HepG2 (cell line): Measurements from ENCODE around the gene TLN1. TPM values are rescaled to one million over a fixed set of nuclear protein-coding genes. Genes with fewer than 3 reads are reported as not detected.

Experiments
- ATAC-seq: fragments of 200-7000 bp; cut with Tn5 transposase; 3 replicates; pipeline ENCODE4 v1.9.1; 2020; ENCODE audit warnings: mild to moderate bottlenecking, moderate library complexity
- BruUV-seq: library from RNA; stranded (reverse); fragments of 400-500 nt; replicated peaks from 2 replicates; lab custom pipeline; 2021; lab: Mats Ljungman, UMichigan
- CTCF ChIA-PET: fragments of 300-600 bp; formaldehyde crosslinking; extraction: SDS; loops from one replicate; lab custom pipeline; 2021; ENCODE audit warnings: low total read pairs, inconsistent platforms, low intra/inter-chr PET ratio; lab: Yijun Ruan, JAX
- POLR2A ChIA-PET: fragments of 350-600 bp; sonication (Branson Sonifier 250); formaldehyde crosslinking; loops from one replicate; lab custom pipeline; 2020; ENCODE audit warnings: antibody characterized with exemption, inconsistent platforms; lab: Yijun Ruan, JAX
- DNase-seq: peaks from one replicate; pipeline ENCODE4 v3.0.0-alpha.2; 2015; ENCODE audit warnings: low spot score
- FAIRE-seq: peaks from 3 replicates; lab custom pipeline; 2011; peaks lifted over from hg19 to GRCh38; lab: Jason Lieb, UNC
- H2AFZ ChIP-seq: one replicate; pipeline ENCODE4 v1.6.1; 2011; ENCODE audit warnings: low read length, inconsistent platforms
- H3K27ac ChIP-seq: fragments of 300-600 bp; 3 replicates; pipeline ENCODE4 v1.8.0; 2011; ENCODE audit warnings: mixed run types, mild to moderate bottlenecking, mixed read lengths, low read length, inconsistent platforms; ENCODE audit not compliant: insufficient read depth; ENCODE audit errors: extremely low read length
- H3K27me3 ChIP-seq, 2 experiments: fragments of 200-600 bp in 1 of 2; 2 replicates in 1 of 2; 3 replicates in 1 of 2; pipeline versions ENCODE4 v1.6.0 to v1.8.0; 2011; ENCODE audit warnings: low read length in 2 of 2, mild to moderate bottlenecking in 2 of 2, moderate library complexity in 2 of 2, inconsistent platforms in 1 of 2; ENCODE audit not compliant: insufficient read depth in 2 of 2, control insufficient read depth in 1 of 2
- H3K36me3 ChIP-seq, 2 experiments: fragments of 200-600 bp in 1 of 2; replicated peaks in 1 of 2; 2 replicates in 1 of 2; 3 replicates in 1 of 2; pipeline versions ENCODE4 v1.5.1 to v1.8.0; 2011; ENCODE audit warnings: low read length in 2 of 2, inconsistent platforms in 1 of 2; ENCODE audit not compliant: insufficient read depth in 2 of 2, control insufficient read depth in 1 of 2
- H3K4me1 ChIP-seq: 2 replicates; pipeline ENCODE4 v1.5.1; 2012; ENCODE audit warnings: low read length, inconsistent platforms; ENCODE audit not compliant: insufficient read depth
- H3K4me2 ChIP-seq: 2 replicates; pipeline ENCODE4 v1.6.0; 2011; ENCODE audit warnings: low read depth, low read length, inconsistent platforms
- H3K4me3 ChIP-seq, 3 experiments: fragments of 200-600 bp in 1 of 3; sonication (generic), shearing (Covaris generic) in 1 of 3; replicated peaks in 1 of 3; 2 replicates each; pipeline ENCODE4 v1.5.1; 2011 to 2016; ENCODE audit warnings: low read length in 3 of 3, inconsistent platforms in 2 of 3, low read depth in 2 of 3, mild to moderate bottlenecking in 2 of 3, control low read depth in 1 of 3, mixed read lengths in 1 of 3; ENCODE audit not compliant: insufficient read depth in 1 of 3
- H3K79me2 ChIP-seq: one replicate; pipeline ENCODE4 v1.6.1; 2011; ENCODE audit warnings: low read length, inconsistent platforms; ENCODE audit not compliant: insufficient read depth
- H3K9ac ChIP-seq: 2 replicates; pipeline ENCODE4 v1.6.0; 2011; ENCODE audit warnings: mild to moderate bottlenecking, low read depth, low read length, inconsistent platforms; ENCODE audit not compliant: insufficient read depth
- H3K9me3 ChIP-seq: 2 replicates; pipeline ENCODE4 v1.5.1; 2012; ENCODE audit warnings: mild to moderate bottlenecking, low read length
- H4K20me1 ChIP-seq: 2 replicates; pipeline ENCODE4 v1.6.0; 2011; ENCODE audit warnings: inconsistent platforms, mild to moderate bottlenecking, low read length, moderate library complexity; ENCODE audit not compliant: insufficient read depth
- ARID2 ChIP-seq: sonication (generic); formaldehyde crosslinking; IDR thresholded peaks from 2 replicates; pipeline ENCODE4 v1.8.1; 2022; ENCODE audit warnings: mild to moderate bottlenecking, missing genetic modification reagents, borderline replicate concordance
- CTCF ChIP-seq: sonication (generic); formaldehyde crosslinking; IDR thresholded peaks from 2 replicates; pipeline ENCODE4 v1.5.0; 2020; ENCODE audit warnings: mild to moderate bottlenecking, missing genetic modification reagents, moderate library complexity
- FOXA1 ChIP-seq, 2 experiments: fragments of 450-650 bp in 1 of 2; sonication (generic) in 1 of 2; formaldehyde crosslinking in 1 of 2; IDR thresholded peaks; 2 replicates each; pipeline versions ENCODE4 v1.4.0 to v1.6.1; 2016 to 2020; ENCODE audit warnings: missing genetic modification reagents in 1 of 2
- HMGXB4 ChIP-seq, 2 experiments: sonication (generic) in 1 of 2; formaldehyde crosslinking in 1 of 2; IDR thresholded peaks; 2 replicates each; pipeline versions ENCODE4 v1.4.0 to v1.6.1; 2018 to 2020; ENCODE audit warnings: missing genetic modification reagents in 2 of 2, borderline replicate concordance in 1 of 2, low read depth in 1 of 2, mild to moderate bottlenecking in 1 of 2, missing biosample characterization in 1 of 2
- NFYC ChIP-seq: IDR thresholded peaks from 2 replicates; pipeline ENCODE4 v1.6.1; 2016; ENCODE audit warnings: missing genetic modification reagents, missing compliant biosample characterization
- NRL ChIP-seq: sonication (generic); formaldehyde crosslinking; IDR thresholded peaks from 2 replicates; pipeline ENCODE4 v1.5.0; 2020; ENCODE audit warnings: missing genetic modification reagents, mild to moderate bottlenecking, moderate library complexity, borderline replicate concordance
- PRPF4 ChIP-seq: fragments of 200-400 bp; formaldehyde crosslinking; IDR thresholded peaks from 2 replicates; pipeline ENCODE4 v1.6.1; 2016; ENCODE audit warnings: low read length, low read depth; ENCODE audit not compliant: poor library complexity, severe bottlenecking
- RBM39 ChIP-seq: fragments of 200-400 bp; formaldehyde crosslinking; IDR thresholded peaks from one replicate; pipeline ENCODE4 v1.6.1; 2018; ENCODE audit warnings: antibody characterized with exemption, mild to moderate bottlenecking, low read depth, low read length; ENCODE audit not compliant: poor library complexity, severe bottlenecking
- SCMH1 ChIP-seq: sonication (generic); formaldehyde crosslinking; IDR thresholded peaks from 2 replicates; pipeline ENCODE4 v1.9.0; 2021; ENCODE audit warnings: missing genetic modification reagents, mild to moderate bottlenecking, borderline replicate concordance
- SYNCRIP ChIP-seq: fragments of 200-400 bp; formaldehyde crosslinking; IDR thresholded peaks from 2 replicates; pipeline ENCODE4 v1.6.1; 2018; ENCODE audit warnings: mild to moderate bottlenecking, low read depth, low read length; ENCODE audit not compliant: insufficient read depth
- ZBTB33 ChIP-seq: sonication (generic); formaldehyde crosslinking; IDR thresholded peaks from 2 replicates; pipeline ENCODE4 v1.4.0; 2020; ENCODE audit warnings: missing genetic modification reagents
- ZFP41 ChIP-seq: sonication (generic); formaldehyde crosslinking; IDR thresholded peaks from 2 replicates; pipeline ENCODE4 v1.4.0; 2020; ENCODE audit warnings: mild to moderate bottlenecking, missing genetic modification reagents, borderline replicate concordance
- ZNF230 ChIP-seq: sonication (generic); formaldehyde crosslinking; IDR thresholded peaks from 2 replicates; pipeline ENCODE4 v1.4.0; 2020; ENCODE audit warnings: mild to moderate bottlenecking, missing genetic modification reagents
- ZNF567 ChIP-seq: sonication (generic); formaldehyde crosslinking; IDR thresholded peaks from 2 replicates; pipeline ENCODE4 v1.8.1; 2023; ENCODE audit warnings: mild to moderate bottlenecking, missing genetic modification reagents, borderline replicate concordance
- ZNF75D ChIP-seq: sonication (generic); formaldehyde crosslinking; IDR thresholded peaks from 2 replicates; pipeline ENCODE4 v1.8.1; 2023; ENCODE audit warnings: missing genetic modification reagents, mild to moderate bottlenecking, borderline replicate concordance
- ZNF816 ChIP-seq: sonication (generic); formaldehyde crosslinking; IDR thresholded peaks from 2 replicates; pipeline ENCODE4 v1.8.0; 2022; ENCODE audit warnings: missing genetic modification reagents, mild to moderate bottlenecking, borderline replicate concordance
- WGBS: methylation state at CpG from one replicate; pipeline ENCODE4 v1.1.6; 2017; ENCODE audit warnings: low lambda C conversion rate; 5-methylcytosine and 5-hydroxymethylcytosine counted together
- in situ Hi-C: cut with HindIII; loops from 2 replicates; pipeline ENCODE4 v1.10.0; 2017; ENCODE audit warnings: low pct_unique_long_range_greater_than_20kb; ENCODE audit not compliant: extremely low pct_ligation_motif_present
- intact Hi-C: fragments of 100-400 bp; cut with micrococcal nuclease; formaldehyde crosslinking; loops from one replicate; pipeline ENCODE4 v1.10.0; 2022; ENCODE audit not compliant: unreplicated experiment
- polyA plus RNA-seq, 8 experiments: library from polyadenylated mRNA; depleted of rRNA in 3 of 8; stranded (reverse) in 7 of 8; unstranded in 1 of 8; fragments of >200 nt; fragmentation: Illumina TruSeq in 4 of 8; extraction: Trizol in 4 of 8; gene quantifications; 2 replicates each; pipeline versions ENCODE4 v1.2.1 to v1.2.3, GENCODE V29; 2011 to 2016; ENCODE audit warnings: low read depth in 4 of 8, missing spikeins in 1 of 8, mixed read lengths in 1 of 8; ENCODE audit not compliant: insufficient read depth in 1 of 8
- total RNA-seq, 5 experiments: library from RNA; depleted of rRNA; stranded (reverse); fragments of >200 nt; fragmentation: Illumina TruSeq; extraction: Trizol; gene quantifications; 2 replicates each; pipeline ENCODE4 v1.2.3, GENCODE V29; 2016; ENCODE audit warnings: low read depth in 1 of 5

The TLN1 gene
- total and polyA plus RNA-seq, 2 of the 13 experiments (the other 11 are each of a cell fraction or from before 2014, with no cell fraction given) = 35.2 to 51.8 TPM

- intact Hi-C loops = loop anchor here (5.0 to 10.0 kb wide), 2 partner anchors 97 to 235 kb away; partner anchors contain the start of genes FAM221B, RUSC2 and TMEM8B
- ChIA-PET CTCF (no interaction called here), POLR2A (interaction anchor here (1.0 to 4.1 kb wide), 5 partner anchors 17 to 72 kb away, joined by 3 to 102 read pairs (median 24); partner anchors contain the start of genes ARHGEF39, CCDC107, GBA2 and RGP1)
- no peak overlapping the region for H3K27ac ChIP-seq
- H4K20me1 ChIP-seq = peaks cover 30% of the 10 kb centered on the region
- in situ Hi-C loops = loop anchor here (5.0 kb wide), 1 partner anchor 63 kb away; the partner anchor contains the start of gene ARHGEF39
- H3K9me3 ChIP-seq = no peaks in the 10 kb centered on the region
- H3K27me3 ChIP-seq = no peaks in the 10 kb centered on the region; a peak in 1 of 5 replicates
- no TSS peak for BruUV-seq
- peaks cover 64% of the 10 kb centered on the region for H3K4me1 ChIP-seq
- ATAC-seq (no peak), DNase-seq (peak; percentile 41), FAIRE-seq (no peak)
- H3K4me3 ChIP-seq = peak overlapping the region; percentile 11 to 98 (median 59); a peak in 5 of 6 replicates
- H3K36me3 ChIP-seq = peaks cover 0 to 23% of the 10 kb centered on the region in 2 experiments; a peak in 4 of 5 replicates
- 55% methylated on average over 6 of the region's 6 CpGs for WGBS
- peaks cover 64% of the 10 kb centered on the region for H3K79me2 ChIP-seq
- no peak overlapping the region for H2AFZ ChIP-seq
- H3K9ac ChIP-seq = no peak overlapping the region; the same call in 1 of the 2 replicates
- H3K4me2 ChIP-seq = peak overlapping the region; percentile 98
- TF ChIP-seq ZNF75D (CRISPR knock-in tag) = no peak
- TF ChIP-seq HMGXB4 (CRISPR knock-in tag; IDR thresholded peaks at IDR 0.05; ENCODE audit: borderline replicate concordance in 1 of 2, low read depth in 1 of 2) = peak in 1 of 2 experiments; percentile 35; a peak in 1 of 4 replicates
- TF ChIP-seq ZBTB33 (CRISPR knock-in tag) = peak; percentile 86
- peak; percentile 51 for TF ChIP-seq CTCF
- no peak for TF ChIP-seq SYNCRIP
- no peak for TF ChIP-seq FOXA1 (IDR thresholded peaks at IDR 0.05)
- no peak for TF ChIP-seq FOXA1 (CRISPR knock-in tag; IDR thresholded peaks at IDR 0.05)
- no peak for TF ChIP-seq ZNF230
- no peak for TF ChIP-seq NRL (CRISPR knock-in tag)
- TF ChIP-seq NFYC (CRISPR knock-in tag) = no peak
- TF ChIP-seq RBM39 = no peak
- no peak for TF ChIP-seq ZNF567 (CRISPR knock-in tag)
- TF ChIP-seq SCMH1 = no peak
- no peak for TF ChIP-seq PRPF4
- no peak for TF ChIP-seq ARID2 (CRISPR knock-in tag)
- no peak for TF ChIP-seq ZFP41
- no peak for TF ChIP-seq ZNF816
These were observed 2.1 kb downstream of the TLN1 start for GRCh38 chr9:35729700-35730485.
